K562 (cell line): ENCODE data around the gene TMEM143. TPM values are rescaled to one million over a fixed set of nuclear protein-coding genes. Genes with fewer than 3 reads are reported as not detected.

Experiments used
- EWSR1 ChIP-seq: fragments of 450-650 bp; IDR thresholded peaks from 2 replicates; pipeline ENCODE4 v1.6.1; 2018; ENCODE audit warnings: borderline replicate concordance, mild to moderate bottlenecking, low read depth, moderate library complexity; ENCODE audit not compliant: partially characterized antibody
- FOSL1 ChIP-seq: fragments of 200-800 bp; sonication (Bioruptor generic); conservative IDR thresholded peaks from 2 replicates; pipeline ENCODE4 v1.6.1; 2016; ENCODE audit warnings: missing genetic modification characterization, missing compliant biosample characterization
- FOXK2 ChIP-seq, 2 experiments: fragments of 450-650 bp; IDR thresholded peaks in 1 of 2; conservative IDR thresholded peaks in 1 of 2; 2 replicates each; pipeline ENCODE4 v1.6.1; 2016; ENCODE audit warnings: low read depth in 2 of 2, mild to moderate bottlenecking in 1 of 2
- KDM2B ChIP-seq: fragments of 250-450 bp; sonication (Bioruptor Pico); IDR thresholded peaks from 2 replicates; pipeline ENCODE4 v1.8.0; 2021; ENCODE audit warnings: mild to moderate bottlenecking, moderate library complexity
- KDM4B ChIP-seq, 2 experiments: fragments of 450-650 bp in 1 of 2; sonication (generic) in 1 of 2; IDR thresholded peaks; 2 replicates each; pipeline ENCODE4 v1.6.1; 2016 to 2017; ENCODE audit warnings: borderline replicate concordance in 2 of 2, antibody characterized with exemption in 1 of 2, low read depth in 1 of 2, mild to moderate bottlenecking in 1 of 2
- NCOA2 ChIP-seq, 2 experiments: fragments of 450-650 bp; IDR thresholded peaks; 2 replicates each; pipeline ENCODE4 v1.6.1; 2018; ENCODE audit warnings: mild to moderate bottlenecking in 2 of 2, moderate library complexity in 1 of 2; ENCODE audit not compliant: partially characterized antibody in 2 of 2
- NCOR1 ChIP-seq: fragments of 450-650 bp; IDR thresholded peaks from 2 replicates; pipeline ENCODE4 v1.6.1; 2016; ENCODE audit warnings: mild to moderate bottlenecking, moderate library complexity
- NFIX ChIP-seq: fragments of 250-450 bp; sonication (Bioruptor Pico); IDR thresholded peaks from 2 replicates; pipeline ENCODE4 v1.4.0; 2020; ENCODE audit warnings: low read depth, mild to moderate bottlenecking, moderate library complexity
- RERE ChIP-seq: sonication (generic); formaldehyde crosslinking; IDR thresholded peaks from 2 replicates; pipeline ENCODE4 v1.8.0; 2023; ENCODE audit warnings: missing genetic modification reagents, mild to moderate bottlenecking, borderline replicate concordance
- SRSF3 ChIP-seq: fragments of 200-400 bp; formaldehyde crosslinking; IDR thresholded peaks from 2 replicates; pipeline ENCODE4 v1.6.1; 2016; ENCODE audit warnings: mild to moderate bottlenecking, low read length, moderate library complexity; ENCODE audit not compliant: insufficient read depth
- TEAD2 ChIP-seq: fragments of 450-650 bp; IDR thresholded peaks from 2 replicates; pipeline ENCODE4 v1.6.1; 2016; ENCODE audit warnings: missing genetic modification characterization, control low read depth, missing compliant biosample characterization
- USF2 ChIP-seq: sonication (generic); formaldehyde crosslinking; IDR thresholded peaks from 2 replicates; pipeline ENCODE4 v1.5.0; 2020; ENCODE audit warnings: missing genetic modification reagents
- ZNF398 ChIP-seq: fragments of 250-450 bp; sonication (Bioruptor Pico); IDR thresholded peaks from 2 replicates; pipeline ENCODE4 v1.8.0; 2021; ENCODE audit warnings: moderate library complexity, mild to moderate bottlenecking, inconsistent platforms
- ZNF586 ChIP-seq: fragments of 450-650 bp; formaldehyde crosslinking; conservative IDR thresholded peaks from 2 replicates; pipeline ENCODE4 v1.4.0; 2020; ENCODE audit warnings: mild to moderate bottlenecking, moderate library complexity
- ZNF589 ChIP-seq: fragments of 200-800 bp; sonication (Bioruptor generic); IDR thresholded peaks from 2 replicates; pipeline ENCODE4 v1.6.1; 2016; ENCODE audit warnings: low read depth, missing genetic modification characterization, missing compliant biosample characterization
- ZNF764 ChIP-seq: fragments of 250-450 bp; sonication (Bioruptor Pico); IDR thresholded peaks from 2 replicates; pipeline ENCODE4 v1.4.0; 2020; ENCODE audit warnings: low read depth, mild to moderate bottlenecking, moderate library complexity
- ZNF778 ChIP-seq: fragments of 450-650 bp; formaldehyde crosslinking; IDR thresholded peaks from 2 replicates; pipeline ENCODE4 v1.4.0; 2020; ENCODE audit warnings: mild to moderate bottlenecking, moderate library complexity
- polyA plus RNA-seq, 8 experiments: library from polyadenylated mRNA; depleted of rRNA in 4 of 8; stranded (reverse) in 5 of 8; unstranded in 3 of 8; fragments of >200 nt; fragmentation: Nextera tagmentation in 2 of 8; fragmentation: Illumina TruSeq in 1 of 8; extraction: Ambion mirVana in 2 of 8; extraction: Trizol in 1 of 8; gene quantifications; 2 replicates each; pipeline versions ENCODE4 v1.2.1 to v1.2.3, GENCODE V29; 2011 to 2014; ENCODE audit warnings: inconsistent platforms in 1 of 8, missing spikeins in 1 of 8
- total RNA-seq, 7 experiments: library from RNA; depleted of rRNA in 6 of 7; stranded (reverse); fragments of >200 nt in 6 of 7; fragmentation: Illumina TruSeq in 2 of 7; extraction: Trizol in 2 of 7; gene quantifications; 2 replicates each; pipeline versions ENCODE4 v1.2.1 to v1.2.3, GENCODE V29; 2011 to 2021; ENCODE audit warnings: low replicate concordance in 1 of 7

The TMEM143 gene
- total and polyA plus RNA-seq, 9 of the 15 experiments (the other 6 are each of a cell fraction or from before 2014, with no cell fraction given) = 0.66 to 8.8 (median 4.3) TPM

- no peak for TF ChIP-seq ZNF589
- TF ChIP-seq NFIX (CRISPR knock-in tag) = no peak
- TF ChIP-seq USF2 = no peak
- no peak; the same call in 1 of the 2 replicates for TF ChIP-seq FOSL1 (tag)
- no peak for TF ChIP-seq ZNF586 (CRISPR knock-in tag)
- TF ChIP-seq ZNF778 = no peak
- 0 out of 4 replicates have a peak, but pooled peaks of 1 of the 2 experiments have one; percentile 39 for TF ChIP-seq KDM4B (IDR thresholded peaks at IDR 0.05; ENCODE audit: borderline replicate concordance in 2 of 2, low read depth in 1 of 2)
- TF ChIP-seq SRSF3 = no peak
- TF ChIP-seq KDM2B (CRISPR knock-in tag) = no peak
- no peak for TF ChIP-seq ZNF398
- no peak for TF ChIP-seq TEAD2 (tag)
- no peak for TF ChIP-seq ZNF764 (CRISPR knock-in tag)
- no peak for TF ChIP-seq FOXK2 (conservative IDR thresholded peaks at IDR 0.05 in 1 of 2, IDR thresholded peaks at IDR 0.05 in 1 of 2; ENCODE audit: low read depth in 2 of 2)
- TF ChIP-seq NCOR1 = no peak
- TF ChIP-seq NCOA2 (IDR thresholded peaks at IDR 0.05; ENCODE audit: partially characterized antibody in 2 of 2) = no peak
- TF ChIP-seq EWSR1 = no peak
- TF ChIP-seq RERE = no peak
Measured at GRCh38 chr19:48391100-48392005, 27.6 kb upstream of the TMEM143 start, which contains the start of gene KDELR1 (continued).
